IMR-90 (cell line): Measurements from ENCODE around the gene ACAD11.

Source experiments
- CEBPB ChIP-seq: IDR thresholded peaks from 2 replicates; pipeline ENCODE4 v1.6.1; 2012; ENCODE audit warnings: low read depth, low read length, improper control_type of control experiment
- CHD1 ChIP-seq: IDR thresholded peaks from 2 replicates; pipeline ENCODE4 v1.6.1; 2012; ENCODE audit warnings: low read depth, low read length, improper control_type of control experiment
- FOS ChIP-seq: fragments of 150-350 bp; IDR thresholded peaks from 2 replicates; pipeline ENCODE4 v1.6.1; 2016; ENCODE audit warnings: low read depth, low read length
- MXI1 ChIP-seq: IDR thresholded peaks from 2 replicates; pipeline ENCODE4 v1.6.1; 2012; ENCODE audit warnings: low read depth, mild to moderate bottlenecking, low read length, moderate library complexity, borderline replicate concordance
- POLR2A ChIP-seq: IDR thresholded peaks from 2 replicates; pipeline ENCODE4 v1.6.1; 2012; ENCODE audit warnings: mild to moderate bottlenecking, low read depth, low read length
- RAD21 ChIP-seq: IDR thresholded peaks from 2 replicates; pipeline ENCODE4 v1.6.1; 2012; ENCODE audit warnings: low read length, improper control_type of control experiment
- TF ChIP-seq, protein P1 (sequence below): conservative IDR thresholded peaks from 2 replicates; pipeline ENCODE4 v1.5.1; 2012; ENCODE audit warnings: mild to moderate bottlenecking, low read depth, low read length, improper control_type of control experiment
- TF ChIP-seq, protein P2 (sequence below): fragments of 150-350 bp; IDR thresholded peaks from 2 replicates; pipeline ENCODE4 v1.6.1; 2016; ENCODE audit warnings: low read depth, mild to moderate bottlenecking, low read length, moderate library complexity, borderline replicate concordance
- TF ChIP-seq, protein P3 (sequence below): fragments of 150-350 bp; IDR thresholded peaks from 2 replicates; pipeline ENCODE4 v1.6.1; 2017; ENCODE audit warnings: mild to moderate bottlenecking, antibody characterized with exemption, low read length, low read depth

DNA sequence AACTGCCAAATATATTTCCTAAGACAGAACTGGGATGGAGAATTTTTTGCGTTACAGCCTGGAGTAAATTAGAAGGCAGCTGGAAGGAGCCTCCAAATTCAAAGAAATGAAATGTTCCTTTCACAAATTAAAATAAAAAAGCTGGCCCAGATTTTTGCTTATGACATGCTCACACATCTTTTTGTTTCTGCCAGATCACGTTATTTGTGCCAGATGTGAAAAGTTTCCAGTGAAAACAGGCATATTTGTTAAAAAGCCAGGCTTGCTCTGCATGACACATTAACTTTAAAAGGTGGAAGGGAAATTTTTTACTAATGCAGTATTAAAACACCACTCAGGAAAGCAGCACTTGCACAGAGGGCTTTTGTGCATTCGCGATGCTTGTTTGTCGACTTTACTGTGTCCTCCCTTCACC, 85.8 kb downstream of the ACAD11 start:
- TF ChIP-seq, protein P1, sequence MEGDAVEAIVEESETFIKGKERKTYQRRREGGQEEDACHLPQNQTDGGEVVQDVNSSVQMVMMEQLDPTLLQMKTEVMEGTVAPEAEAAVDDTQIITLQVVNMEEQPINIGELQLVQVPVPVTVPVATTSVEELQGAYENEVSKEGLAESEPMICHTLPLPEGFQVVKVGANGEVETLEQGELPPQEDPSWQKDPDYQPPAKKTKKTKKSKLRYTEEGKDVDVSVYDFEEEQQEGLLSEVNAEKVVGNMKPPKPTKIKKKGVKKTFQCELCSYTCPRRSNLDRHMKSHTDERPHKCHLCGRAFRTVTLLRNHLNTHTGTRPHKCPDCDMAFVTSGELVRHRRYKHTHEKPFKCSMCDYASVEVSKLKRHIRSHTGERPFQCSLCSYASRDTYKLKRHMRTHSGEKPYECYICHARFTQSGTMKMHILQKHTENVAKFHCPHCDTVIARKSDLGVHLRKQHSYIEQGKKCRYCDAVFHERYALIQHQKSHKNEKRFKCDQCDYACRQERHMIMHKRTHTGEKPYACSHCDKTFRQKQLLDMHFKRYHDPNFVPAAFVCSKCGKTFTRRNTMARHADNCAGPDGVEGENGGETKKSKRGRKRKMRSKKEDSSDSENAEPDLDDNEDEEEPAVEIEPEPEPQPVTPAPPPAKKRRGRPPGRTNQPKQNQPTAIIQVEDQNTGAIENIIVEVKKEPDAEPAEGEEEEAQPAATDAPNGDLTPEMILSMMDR, result no peak
- TF ChIP-seq, protein P2, sequence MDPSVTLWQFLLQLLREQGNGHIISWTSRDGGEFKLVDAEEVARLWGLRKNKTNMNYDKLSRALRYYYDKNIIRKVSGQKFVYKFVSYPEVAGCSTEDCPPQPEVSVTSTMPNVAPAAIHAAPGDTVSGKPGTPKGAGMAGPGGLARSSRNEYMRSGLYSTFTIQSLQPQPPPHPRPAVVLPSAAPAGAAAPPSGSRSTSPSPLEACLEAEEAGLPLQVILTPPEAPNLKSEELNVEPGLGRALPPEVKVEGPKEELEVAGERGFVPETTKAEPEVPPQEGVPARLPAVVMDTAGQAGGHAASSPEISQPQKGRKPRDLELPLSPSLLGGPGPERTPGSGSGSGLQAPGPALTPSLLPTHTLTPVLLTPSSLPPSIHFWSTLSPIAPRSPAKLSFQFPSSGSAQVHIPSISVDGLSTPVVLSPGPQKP, result no peak
- TF ChIP-seq POLR2A (no peak), MXI1 (no peak), FOS (no peak), CHD1 (no peak), CEBPB (no peak), RAD21 (no peak)
- TF ChIP-seq, protein P3, sequence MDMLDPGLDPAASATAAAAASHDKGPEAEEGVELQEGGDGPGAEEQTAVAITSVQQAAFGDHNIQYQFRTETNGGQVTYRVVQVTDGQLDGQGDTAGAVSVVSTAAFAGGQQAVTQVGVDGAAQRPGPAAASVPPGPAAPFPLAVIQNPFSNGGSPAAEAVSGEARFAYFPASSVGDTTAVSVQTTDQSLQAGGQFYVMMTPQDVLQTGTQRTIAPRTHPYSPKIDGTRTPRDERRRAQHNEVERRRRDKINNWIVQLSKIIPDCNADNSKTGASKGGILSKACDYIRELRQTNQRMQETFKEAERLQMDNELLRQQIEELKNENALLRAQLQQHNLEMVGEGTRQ, result no peak
